ENCODE measurements around the gene NINL.

Gene NINL

GRCh38 chr20:25459916-25460535 is 125.3 kb downstream of the NINL start:
- no peaks in the 10 kb centered on the region for H3K4me1 ChIP-seq (ENCODE audit: insufficient read depth, low read length)
- H3K9ac ChIP-seq (ENCODE audit: low read depth, low read length): no peak overlapping the region
- H3K4me3 ChIP-seq (ENCODE audit: low read length): no peak overlapping the region
- H3K36me3 ChIP-seq (ENCODE audit: insufficient read depth, low read length): peaks cover 60% of the 10 kb centered on the region
- H3K9me3 ChIP-seq (ENCODE audit: insufficient read depth, low read depth, low read length): no peaks in the 10 kb centered on the region
- no peak overlapping the region for H3K27ac ChIP-seq (ENCODE audit: low read depth, low read length)
- no peaks in the 10 kb centered on the region for H3K27me3 ChIP-seq (ENCODE audit: insufficient read depth, low read length)
- WGBS: 88% methylated on average over 12 of the region's 12 CpGs

DNA sequence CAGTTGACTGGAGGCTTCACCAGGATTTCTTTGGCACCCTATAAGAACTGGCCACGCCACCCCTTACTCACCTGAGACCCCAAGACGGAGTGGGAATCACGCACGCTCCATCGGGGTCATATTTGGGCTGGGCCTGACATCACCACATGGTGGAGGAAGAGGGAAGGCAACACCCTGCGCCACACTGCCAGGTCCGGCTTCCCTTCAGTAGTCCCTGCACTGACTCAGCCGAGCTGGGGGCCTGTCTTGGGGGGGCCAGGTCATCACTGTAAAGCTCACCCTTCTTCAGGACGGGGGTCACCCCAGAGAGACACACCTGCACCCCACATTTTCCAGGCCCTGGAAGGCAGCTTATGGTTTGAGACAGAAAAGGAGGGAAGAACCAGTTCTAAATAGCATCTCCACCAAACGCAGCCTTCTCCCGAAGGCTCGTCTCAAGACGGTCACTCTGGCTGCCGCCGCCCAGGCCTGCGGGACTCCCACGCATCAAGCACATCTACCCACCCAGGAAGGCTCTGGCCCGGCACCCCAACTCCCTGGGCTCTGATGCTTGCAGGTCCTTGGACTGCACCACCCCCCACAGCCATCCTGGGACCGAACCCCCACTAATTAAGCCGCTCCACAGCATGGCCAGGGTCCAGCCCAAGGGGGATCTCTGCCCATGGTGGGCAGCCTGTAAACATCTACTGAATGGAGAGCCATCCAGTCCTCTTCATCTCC is 126.1 kb downstream of the NINL start:
- H3K27me3 ChIP-seq (ENCODE audit: insufficient read depth, low read length): no peaks in the 10 kb centered on the region
- H3K36me3 ChIP-seq (ENCODE audit: insufficient read depth, low read length): peaks cover 60% of the 10 kb centered on the region

DNA sequence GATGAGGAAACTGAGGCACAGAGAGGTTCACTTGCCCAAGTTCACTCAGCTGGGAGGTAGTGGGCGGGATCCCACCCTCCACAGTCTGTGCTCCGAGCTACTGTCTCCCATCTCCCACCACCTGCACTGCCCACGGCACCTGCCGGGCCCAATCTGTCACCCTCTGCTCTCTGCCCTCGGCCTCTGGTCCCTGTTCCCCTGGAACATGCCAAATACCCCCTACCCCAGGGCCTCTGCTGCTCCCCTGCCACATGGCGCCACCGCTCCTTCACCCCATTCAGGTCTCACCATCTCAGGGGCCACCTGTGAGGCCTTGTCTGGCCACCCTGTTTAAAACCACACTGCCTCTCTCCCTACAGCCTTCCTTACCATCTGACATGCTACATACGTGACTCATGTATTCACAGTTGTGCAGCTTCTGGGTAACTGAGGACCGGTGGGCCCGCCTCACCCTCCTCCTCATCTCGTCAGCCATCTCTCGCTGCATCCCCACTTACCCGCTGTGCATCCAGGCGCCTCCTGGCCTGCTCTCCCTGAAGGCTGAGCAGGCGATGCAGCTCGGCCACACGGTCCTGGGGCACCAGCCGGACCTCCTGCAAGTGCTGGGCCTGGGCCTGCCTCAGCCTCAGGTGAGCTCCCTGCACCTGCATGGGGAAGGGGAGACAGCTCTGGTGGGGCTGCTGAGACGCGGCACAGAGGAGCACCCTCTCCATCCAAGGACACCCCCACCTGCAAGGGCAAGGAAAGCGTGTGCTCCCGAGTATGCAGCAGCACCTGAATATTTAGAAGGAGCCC is 127.2 kb downstream of the NINL start:
- no peak overlapping the region for H3K4me3 ChIP-seq (ENCODE audit: low read length)
- H3K36me3 ChIP-seq (ENCODE audit: insufficient read depth, low read length): peaks cover 61% of the 10 kb centered on the region
- H3K27me3 ChIP-seq (ENCODE audit: insufficient read depth, low read length): no peaks in the 10 kb centered on the region
- H3K4me1 ChIP-seq (ENCODE audit: insufficient read depth, low read length): no peaks in the 10 kb centered on the region
- H3K9ac ChIP-seq (ENCODE audit: low read depth, low read length): no peak overlapping the region
- no peaks in the 10 kb centered on the region for H3K9me3 ChIP-seq (ENCODE audit: insufficient read depth, low read depth, low read length)
- H3K27ac ChIP-seq (ENCODE audit: low read depth, low read length): no peak overlapping the region
- 92% methylated on average over 22 of the region's 22 CpGs for WGBS

More for the DNA sequence above, 126.1 kb downstream of the NINL start:
- no peaks in the 10 kb centered on the region for H3K9me3 ChIP-seq (ENCODE audit: insufficient read depth, low read depth, low read length)
- no peaks in the 10 kb centered on the region for H3K4me1 ChIP-seq (ENCODE audit: insufficient read depth, low read length)
- H3K27ac ChIP-seq (ENCODE audit: low read depth, low read length): no peak overlapping the region
- 85% methylated on average over 20 of the region's 20 CpGs for WGBS
- H3K9ac ChIP-seq (ENCODE audit: low read depth, low read length): no peak overlapping the region
- no peak overlapping the region for H3K4me3 ChIP-seq (ENCODE audit: low read length)

- H3K9ac ChIP-seq (ENCODE audit: low read depth, low read length): no peak overlapping the region
- H3K27ac ChIP-seq (ENCODE audit: low read depth, low read length): no peak overlapping the region
- peaks cover 58% of the 10 kb centered on the region for H3K36me3 ChIP-seq (ENCODE audit: insufficient read depth, low read length)
- 92% methylated on average over 15 of the region's 15 CpGs for WGBS
- H3K27me3 ChIP-seq (ENCODE audit: insufficient read depth, low read length): no peaks in the 10 kb centered on the region
- H3K4me3 ChIP-seq (ENCODE audit: low read length): no peak overlapping the region
- no peaks in the 10 kb centered on the region for H3K9me3 ChIP-seq (ENCODE audit: insufficient read depth, low read depth, low read length)
- H3K4me1 ChIP-seq (ENCODE audit: insufficient read depth, low read length): no peaks in the 10 kb centered on the region
Measured at GRCh38 chr20:25454153-25454900, 131.0 kb downstream of the NINL start.

- Histone ChIP-seq H3K36me3 (ENCODE audit: insufficient read depth, low read length) (peaks cover 56% of the 10 kb centered on the region), H3K9ac (ENCODE audit: low read depth, low read length) (no peak overlapping the region), H3K4me1 (ENCODE audit: insufficient read depth, low read length) (no peaks in the 10 kb centered on the region), H3K27me3 (ENCODE audit: insufficient read depth, low read length) (no peaks in the 10 kb centered on the region), H3K9me3 (ENCODE audit: insufficient read depth, low read depth, low read length) (no peaks in the 10 kb centered on the region), H3K4me3 (ENCODE audit: low read length) (no peak overlapping the region), H3K27ac (ENCODE audit: low read depth, low read length) (no peak overlapping the region)
- WGBS: 93% methylated on average over 25 of the region's 25 CpGs
Measured at GRCh38 chr20:25453035-25453810, 132.1 kb downstream of the NINL start.

DNA sequence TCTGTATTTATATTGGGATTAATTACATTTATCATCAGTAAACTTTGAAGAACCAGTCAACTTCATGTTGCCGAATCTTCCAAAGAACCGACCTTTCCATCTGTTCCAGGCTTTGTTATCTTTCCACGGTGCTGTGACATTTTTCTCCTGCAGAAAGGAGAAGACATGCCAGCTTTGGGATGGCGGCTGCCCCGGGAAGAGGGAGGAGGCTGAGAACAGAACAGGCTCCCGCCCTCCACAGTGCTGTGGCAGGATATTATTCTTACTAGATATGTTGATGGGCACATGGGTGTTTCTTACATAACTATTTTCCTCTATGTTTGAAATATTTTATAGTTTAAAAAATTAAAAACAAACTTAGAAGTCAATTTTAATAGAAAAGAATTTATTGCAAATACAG is 133.0 kb downstream of the NINL start:
- H3K4me1 ChIP-seq (ENCODE audit: insufficient read depth, low read length): no peaks in the 10 kb centered on the region
- no peak overlapping the region for H3K9ac ChIP-seq (ENCODE audit: low read depth, low read length)
- H3K36me3 ChIP-seq (ENCODE audit: insufficient read depth, low read length): peaks cover 56% of the 10 kb centered on the region
- H3K27ac ChIP-seq (ENCODE audit: low read depth, low read length): no peak overlapping the region
- H3K9me3 ChIP-seq (ENCODE audit: insufficient read depth, low read depth, low read length): no peaks in the 10 kb centered on the region
- no peak overlapping the region for H3K4me3 ChIP-seq (ENCODE audit: low read length)
- H3K27me3 ChIP-seq (ENCODE audit: insufficient read depth, low read length): no peaks in the 10 kb centered on the region
- 94% methylated on average over 5 of the region's 6 CpGs for WGBS

GRCh38 chr20:25447671-25448070 is 137.7 kb downstream of the NINL start:
- WGBS: 86% methylated on average over 6 of the region's 6 CpGs
- Histone ChIP-seq H3K9ac (ENCODE audit: low read depth, low read length) (no peak overlapping the region), H3K27me3 (ENCODE audit: insufficient read depth, low read length) (no peaks in the 10 kb centered on the region), H3K36me3 (ENCODE audit: insufficient read depth, low read length) (peaks cover 69% of the 10 kb centered on the region), H3K27ac (ENCODE audit: low read depth, low read length) (no peak overlapping the region), H3K9me3 (ENCODE audit: insufficient read depth, low read depth, low read length) (no peaks in the 10 kb centered on the region), H3K4me3 (ENCODE audit: low read length) (no peak overlapping the region), H3K4me1 (ENCODE audit: insufficient read depth, low read length) (no peaks in the 10 kb centered on the region)

DNA sequence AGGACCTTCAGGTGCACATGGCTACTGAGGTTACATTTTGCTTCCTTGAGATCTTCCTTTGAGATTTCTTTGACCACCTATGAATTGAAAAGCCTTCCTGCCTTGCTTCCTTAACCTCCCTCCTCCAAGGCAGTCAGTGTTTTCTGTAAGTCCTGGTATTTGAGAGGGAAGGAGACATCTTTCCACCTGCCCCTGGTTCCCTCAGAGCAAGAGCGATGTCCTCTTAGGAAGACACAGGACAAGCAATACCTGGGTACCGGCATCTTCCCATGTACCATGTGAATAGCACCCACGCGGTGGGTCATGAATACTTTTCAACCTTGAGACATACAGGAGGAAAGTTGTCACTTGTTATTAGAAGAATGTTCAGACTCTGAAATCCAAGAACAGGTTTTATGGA is 140.8 kb downstream of the NINL start:
- H3K4me1 ChIP-seq (ENCODE audit: insufficient read depth, low read length): no peaks in the 10 kb centered on the region
- WGBS: 95% methylated on average over 4 of the region's 4 CpGs
- H3K4me3 ChIP-seq (ENCODE audit: low read length): no peak overlapping the region
- no peaks in the 10 kb centered on the region for H3K27me3 ChIP-seq (ENCODE audit: insufficient read depth, low read length)
- H3K9me3 ChIP-seq (ENCODE audit: insufficient read depth, low read depth, low read length): no peaks in the 10 kb centered on the region
- H3K36me3 ChIP-seq (ENCODE audit: insufficient read depth, low read length): peaks cover 85% of the 10 kb centered on the region
- no peak overlapping the region for H3K9ac ChIP-seq (ENCODE audit: low read depth, low read length)
- no peak overlapping the region for H3K27ac ChIP-seq (ENCODE audit: low read depth, low read length)

- H3K4me3 ChIP-seq (ENCODE audit: low read length): no peak overlapping the region
- H3K4me1 ChIP-seq (ENCODE audit: insufficient read depth, low read length): peaks cover 15% of the 10 kb centered on the region
- no peaks in the 10 kb centered on the region for H3K27me3 ChIP-seq (ENCODE audit: insufficient read depth, low read length)
- 98% methylated on average over 3 of the region's 3 CpGs for WGBS
- H3K9ac ChIP-seq (ENCODE audit: low read depth, low read length): no peak overlapping the region
- peaks cover 74% of the 10 kb centered on the region for H3K36me3 ChIP-seq (ENCODE audit: insufficient read depth, low read length)
- H3K9me3 ChIP-seq (ENCODE audit: insufficient read depth, low read depth, low read length): no peaks in the 10 kb centered on the region
- H3K27ac ChIP-seq (ENCODE audit: low read depth, low read length): no peak overlapping the region
Measured at GRCh38 chr20:25439328-25439727, 146.0 kb downstream of the NINL start.

GRCh38 chr20:25437153-25437581 is 148.2 kb downstream of the NINL start:
- 25% methylated on average over 2 of the region's 4 CpGs for WGBS
- peak overlapping the region; percentile 76 for H3K27ac ChIP-seq (ENCODE audit: low read depth, low read length)
- H3K9me3 ChIP-seq (ENCODE audit: insufficient read depth, low read depth, low read length): no peaks in the 10 kb centered on the region
- peak overlapping the region; percentile 41 for H3K9ac ChIP-seq (ENCODE audit: low read depth, low read length)
- H3K4me1 ChIP-seq (ENCODE audit: insufficient read depth, low read length): peaks cover 15% of the 10 kb centered on the region
- peaks cover 74% of the 10 kb centered on the region for H3K36me3 ChIP-seq (ENCODE audit: insufficient read depth, low read length)
- no peaks in the 10 kb centered on the region for H3K27me3 ChIP-seq (ENCODE audit: insufficient read depth, low read length)
- no peak overlapping the region; the same call in 1 of the 2 replicates for H3K4me3 ChIP-seq (ENCODE audit: low read length)

All from HUES64 (cell line).